Measurements from ENCODE around the gene C5orf22.
"Not testable (repeated sequence)": the region's sequence is repeated elsewhere in the genome, so short reads cannot be mapped to it uniquely, and the experiment has no call there.

The C5orf22 gene

GRCh38 chr5:31531888-31532547 lies at the start of gene C5orf22, which contains the start of gene DROSHA:
Gene C5orf22, plus strand, starts transcription at chr5:31532301. Its CDS starts 92 bp downstream, at chr5:31532393.
Gene DROSHA, minus strand, starts transcription at chr5:31532093. Its CDS starts 3,034 bp downstream, at chr5:31529059.
- peak; percentile 96 for DNase-seq

GRCh38 chr5:31485376-31486207 lies 46.5 kb upstream of the C5orf22 start:
- no peak for DNase-seq

- no peak for DNase-seq
These were observed 45.7 kb upstream of the C5orf22 start for GRCh38 chr5:31486441-31486840.

- no peak for DNase-seq
These were observed 44.6 kb upstream of the C5orf22 start for GRCh38 chr5:31487506-31487905.

GRCh38 chr5:31492869-31493268 lies 39.2 kb upstream of the C5orf22 start:
- DNase-seq = no peak

GRCh38 chr5:31495336-31495735 lies 36.8 kb upstream of the C5orf22 start:
- no peak for DNase-seq

GRCh38 chr5:31496301-31496700 lies 35.8 kb upstream of the C5orf22 start:
- DNase-seq = no peak

- DNase-seq = no peak
These were observed 35.2 kb upstream of the C5orf22 start for GRCh38 chr5:31496891-31497290.

- DNase-seq = no peak
These were observed 31.8 kb upstream of the C5orf22 start for GRCh38 chr5:31500256-31500655.

GRCh38 chr5:31502506-31502905 lies 29.6 kb upstream of the C5orf22 start:
- DNase-seq = no peak

GRCh38 chr5:31504529-31504928 lies 27.6 kb upstream of the C5orf22 start:
- DNase-seq = no peak

- no peak for DNase-seq
These were observed 20.8 kb upstream of the C5orf22 start for GRCh38 chr5:31511305-31511704.

- no peak for DNase-seq
These were observed 15.3 kb upstream of the C5orf22 start for GRCh38 chr5:31516802-31517201.

GRCh38 chr5:31523041-31523440 lies 9.1 kb upstream of the C5orf22 start:
- DNase-seq = no peak

- DNase-seq = no peak
These were observed 1.4 kb upstream of the C5orf22 start for GRCh38 chr5:31530541-31531265.

GRCh38 chr5:31531543-31531887 lies 586 bp upstream of the C5orf22 start:
- DNase-seq = no peak

- no peak for DNase-seq
These were observed 2.5 kb downstream of the C5orf22 start for GRCh38 chr5:31534527-31535046.

- DNase-seq = no peak
These were observed 4.8 kb downstream of the C5orf22 start for GRCh38 chr5:31536873-31537272.

GRCh38 chr5:31537349-31537748 lies 5.2 kb downstream of the C5orf22 start:
- DNase-seq = no peak

- DNase-seq = no peak
These were observed 5.8 kb downstream of the C5orf22 start for GRCh38 chr5:31537851-31538250.

- not testable (repeated sequence) for DNase-seq
These were observed 17.0 kb downstream of the C5orf22 start for GRCh38 chr5:31549114-31549513.

GRCh38 chr5:31551878-31552277 lies 19.8 kb downstream of the C5orf22 start:
- DNase-seq = no peak

GRCh38 chr5:31553863-31554262 lies 21.8 kb downstream of the C5orf22 start:
- no peak for DNase-seq

All from left hindlimb (tissue), 1 donor.